Activated T-cell treated with anti-CD3 and anti-CD28 coated beads, Interleukin-2, amount 50 U/mL, for 48 hours (primary cell): ENCODE results near the gene FBXL7.

Experiments
- DNase-seq, 2 experiments: peaks; one replicate each; pipeline ENCODE4 v3.0.0-alpha.2; 2020

FBXL7 gene

DNA sequence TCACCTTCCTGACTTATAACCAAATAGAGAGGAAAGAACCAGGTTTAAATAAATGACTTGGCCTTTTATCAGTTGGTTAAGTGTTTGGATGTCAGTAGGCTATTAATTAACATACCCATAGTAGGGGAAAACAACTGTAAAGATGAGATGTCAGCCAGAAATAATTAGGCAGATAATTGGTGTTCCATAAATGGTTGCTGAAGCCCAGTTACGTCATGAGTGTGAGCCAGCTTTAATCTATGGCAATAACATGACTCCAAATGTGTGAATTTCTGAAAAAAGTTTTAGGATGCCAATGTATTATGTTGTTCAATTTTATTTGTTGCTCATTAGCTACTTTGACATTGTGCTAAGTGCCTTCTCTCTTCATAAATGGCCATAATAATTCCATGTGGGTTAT, 180.5 kb downstream of the FBXL7 start:
- DNase-seq, result no peak

DNA sequence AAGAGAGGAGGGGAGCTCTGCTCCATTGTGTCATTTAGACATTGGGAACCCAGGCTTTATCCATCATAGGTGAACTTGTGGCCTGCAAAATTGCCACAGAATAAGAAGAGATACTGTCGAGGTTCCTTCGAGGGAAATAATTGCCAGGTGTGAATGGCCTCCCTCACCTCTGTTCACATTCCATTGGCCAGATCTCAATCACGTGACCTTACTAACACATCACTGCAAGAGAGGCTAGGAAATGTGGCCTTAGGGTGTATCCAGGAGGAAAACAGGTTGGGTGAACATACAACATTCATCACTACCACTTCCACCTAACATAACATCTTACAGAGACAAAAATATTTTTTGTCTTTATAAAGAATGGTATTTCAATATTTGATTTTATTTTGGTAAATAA, 182.1 kb downstream of the FBXL7 start:
- DNase-seq, result no peak

DNA sequence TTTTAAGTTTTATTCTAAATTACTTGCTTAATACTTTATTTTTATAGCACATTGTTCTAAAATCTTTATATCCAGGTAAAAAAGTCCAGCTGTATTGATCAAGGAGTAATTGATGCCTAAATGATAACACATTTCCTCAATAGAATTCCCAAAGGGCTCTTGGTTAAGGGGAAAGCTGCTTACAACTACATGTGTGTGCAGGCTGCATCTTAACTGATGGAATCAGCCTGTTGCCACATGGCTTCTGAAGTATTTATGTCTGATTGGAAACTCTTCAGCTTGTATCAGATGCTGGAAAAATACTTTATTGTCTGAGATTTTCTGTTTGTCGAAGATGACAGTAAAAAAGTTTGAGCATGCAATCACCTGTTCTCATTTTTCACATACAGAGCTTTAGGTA, 182.6 kb downstream of the FBXL7 start:
- no peak for DNase-seq

DNA sequence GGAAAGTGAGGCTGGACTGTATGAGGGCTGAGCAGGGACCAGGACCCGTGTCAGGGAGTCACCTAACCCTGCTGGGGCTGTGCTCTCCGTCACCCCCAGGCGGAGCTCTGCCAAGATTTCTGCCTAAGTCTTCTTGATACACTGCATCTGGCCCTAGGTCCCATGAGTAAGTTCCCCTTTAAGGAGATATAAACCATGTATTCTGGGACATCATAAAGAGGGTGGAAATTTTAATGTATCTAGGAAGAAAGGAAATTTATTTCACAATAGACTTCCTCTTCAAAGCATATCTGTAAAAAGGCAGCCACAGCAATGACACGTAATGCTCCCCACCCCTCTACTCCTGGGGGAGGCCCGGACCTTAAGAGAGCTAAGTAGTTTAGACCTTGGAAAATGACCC, 183.4 kb downstream of the FBXL7 start:
- DNase-seq, result no peak

DNA sequence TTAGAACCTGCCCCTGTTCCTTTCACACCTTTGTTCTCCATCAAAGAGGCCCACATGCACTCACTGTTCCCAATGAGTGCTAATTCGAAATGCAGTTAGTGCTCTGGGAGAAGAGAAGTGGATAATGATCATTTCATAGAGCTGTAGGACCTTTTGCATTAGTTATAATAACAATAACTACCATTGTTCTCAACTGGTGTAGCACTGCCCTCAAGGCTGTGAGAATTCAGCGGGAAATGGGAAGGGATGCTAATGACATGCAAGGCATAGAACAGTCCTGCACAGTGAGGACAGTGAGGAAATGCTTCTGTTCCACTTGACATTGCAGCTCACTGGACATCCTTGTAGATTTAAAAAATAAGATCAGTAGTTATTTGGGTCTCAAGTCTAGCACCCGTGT, 187.4 kb downstream of the FBXL7 start:
- no peak for DNase-seq

DNA sequence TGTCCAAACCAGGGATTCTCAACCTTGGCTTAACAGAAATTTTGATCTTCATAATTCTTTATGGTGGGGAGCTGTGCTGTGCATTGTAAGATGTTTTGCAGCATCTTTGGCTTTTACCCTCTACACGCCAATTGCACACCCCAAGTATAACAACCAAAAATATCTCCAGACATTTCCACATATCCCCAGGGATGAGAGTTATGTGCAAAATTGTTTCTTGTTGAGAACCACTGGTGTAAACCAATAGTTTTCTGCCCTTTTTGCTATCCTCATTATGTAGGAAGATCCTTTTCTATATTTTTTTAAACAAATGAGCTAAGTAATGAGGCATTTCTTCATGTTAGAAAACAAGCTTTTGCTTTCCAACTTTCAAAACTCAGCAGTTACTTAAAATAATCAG, 189.9 kb downstream of the FBXL7 start:
- DNase-seq, result no peak

DNA sequence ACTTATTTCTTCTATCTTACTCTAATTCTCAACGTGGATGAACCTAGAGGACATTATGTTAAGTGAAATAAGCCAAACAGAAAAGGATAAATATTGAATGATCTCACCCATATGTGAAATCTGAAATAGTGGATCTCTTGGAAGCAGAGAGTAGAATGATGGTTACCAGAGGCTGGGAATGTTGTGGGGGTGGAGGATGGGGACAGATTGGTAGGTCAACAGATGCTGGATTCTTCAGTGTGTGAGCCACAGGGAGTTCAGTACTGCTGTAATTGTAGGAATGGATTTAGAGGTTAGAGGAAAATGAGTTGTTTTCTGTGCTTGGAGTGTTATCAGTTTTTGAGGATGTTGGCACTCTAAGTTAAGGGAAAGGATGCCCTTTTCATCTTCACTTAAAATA, 190.6 kb downstream of the FBXL7 start:
- no peak for DNase-seq

DNA sequence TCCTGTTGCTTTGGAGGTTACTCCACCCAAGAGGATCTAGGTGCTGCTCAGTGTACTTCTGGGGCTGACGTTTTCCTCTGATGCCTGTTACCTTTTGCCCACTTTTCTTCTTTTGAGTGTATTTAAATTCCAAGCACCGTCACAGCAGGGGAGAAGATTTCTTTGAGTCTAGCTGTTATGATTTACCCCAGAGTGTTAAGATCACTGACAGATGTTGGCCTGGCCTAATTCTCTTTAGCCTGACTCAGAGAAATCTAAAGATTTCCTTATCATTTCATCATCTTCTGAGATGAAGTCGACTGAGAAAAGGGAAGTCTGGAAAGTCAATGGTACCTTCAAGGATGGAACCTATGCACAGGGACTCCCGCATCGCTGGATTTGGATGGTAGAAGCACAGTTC, 191.5 kb downstream of the FBXL7 start:
- no peak for DNase-seq

DNA sequence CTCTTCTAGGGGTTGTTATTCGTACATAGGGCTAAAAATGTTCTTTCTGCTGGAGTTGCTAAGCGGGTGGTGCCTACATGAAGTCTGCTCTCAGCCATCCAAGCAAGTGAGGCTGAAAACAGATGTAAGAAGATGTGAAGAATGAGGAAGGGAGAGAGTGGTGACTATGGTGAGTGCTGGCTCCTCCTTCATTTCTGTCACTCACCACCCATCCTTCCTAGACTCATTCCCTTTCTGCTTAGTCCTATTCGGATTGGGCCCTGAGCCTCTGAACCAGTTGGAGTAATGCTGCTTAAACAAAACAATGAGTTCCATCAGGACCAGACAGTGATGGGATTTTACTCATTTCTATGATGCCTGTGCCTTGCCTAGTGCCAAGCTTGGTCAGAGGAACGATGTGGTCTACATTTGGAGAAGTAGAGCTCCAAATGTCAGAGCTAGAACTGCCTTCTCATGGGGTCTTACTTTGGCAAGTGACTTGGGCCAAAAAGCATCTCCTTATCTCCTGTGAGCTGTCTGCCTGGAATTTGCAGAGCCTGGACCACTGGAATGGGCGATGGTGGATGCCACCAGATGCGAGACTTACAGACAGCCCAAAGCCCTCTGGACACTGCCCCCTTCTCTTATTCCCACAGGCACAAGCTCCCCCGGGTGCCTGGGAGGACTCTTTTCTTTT, 192.9 kb downstream of the FBXL7 start:
- no peak for DNase-seq

DNA sequence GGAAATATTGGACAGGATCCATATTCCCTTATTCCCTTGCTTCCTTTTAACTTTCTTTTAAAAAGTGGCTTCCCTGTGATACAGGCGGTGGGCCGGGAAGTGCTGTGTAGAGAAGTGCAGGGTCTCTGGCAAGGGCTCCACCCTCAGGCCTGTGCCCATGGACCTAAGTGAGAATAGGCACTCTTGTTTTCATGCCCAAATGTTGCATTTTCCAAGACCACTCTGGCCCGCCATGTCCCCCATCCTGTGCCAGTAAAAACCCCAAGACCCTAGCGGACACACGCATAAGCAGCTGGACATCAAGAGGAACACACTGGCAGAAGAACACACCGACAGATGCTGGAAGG, 193.4 kb downstream of the FBXL7 start:
- no peak for DNase-seq

DNA sequence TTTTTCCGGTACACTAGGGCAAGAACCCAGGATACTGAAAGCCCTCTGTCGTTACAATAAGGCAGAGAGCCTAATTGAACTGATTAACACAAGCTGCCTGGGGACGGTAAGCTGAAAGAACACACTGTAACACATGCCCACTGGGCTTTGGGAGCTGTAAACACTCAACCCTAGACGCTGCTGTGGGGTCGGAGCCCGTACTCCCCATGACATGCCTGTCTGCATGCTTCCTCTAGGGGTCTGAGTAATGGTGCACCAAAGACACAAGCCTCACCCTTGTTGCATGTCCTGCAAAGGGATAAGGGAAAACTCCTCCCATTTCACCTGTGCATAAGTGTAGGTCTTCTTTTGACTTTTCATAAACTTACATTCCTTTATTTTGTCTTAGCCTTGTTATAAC, 194.0 kb downstream of the FBXL7 start:
- DNase-seq, result no peak

DNA sequence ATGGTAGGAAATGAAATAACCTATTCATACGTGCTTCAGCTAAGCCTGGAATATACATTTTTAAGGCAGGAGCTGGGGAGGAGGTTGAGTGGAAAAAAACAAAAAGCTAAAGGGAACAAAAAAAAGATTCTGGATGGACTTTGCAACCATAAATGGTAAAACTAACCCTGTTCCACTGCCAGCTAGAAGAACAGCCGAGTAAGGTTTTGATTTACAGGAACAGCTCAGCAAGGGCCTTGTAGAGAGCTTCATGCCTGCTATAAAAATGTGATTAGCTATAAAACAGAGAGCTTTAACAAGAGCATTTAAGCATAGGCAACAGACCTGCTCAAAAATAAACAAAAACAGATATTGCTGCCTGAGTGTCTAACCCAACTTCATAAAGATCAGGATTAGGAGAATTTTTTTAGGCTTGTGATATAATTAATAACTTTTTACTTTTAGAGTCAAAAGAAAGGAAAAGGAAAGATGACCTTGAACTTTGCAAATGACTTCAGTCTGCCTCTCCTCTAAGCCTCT, 194.8 kb downstream of the FBXL7 start:
- no peak for DNase-seq

DNA sequence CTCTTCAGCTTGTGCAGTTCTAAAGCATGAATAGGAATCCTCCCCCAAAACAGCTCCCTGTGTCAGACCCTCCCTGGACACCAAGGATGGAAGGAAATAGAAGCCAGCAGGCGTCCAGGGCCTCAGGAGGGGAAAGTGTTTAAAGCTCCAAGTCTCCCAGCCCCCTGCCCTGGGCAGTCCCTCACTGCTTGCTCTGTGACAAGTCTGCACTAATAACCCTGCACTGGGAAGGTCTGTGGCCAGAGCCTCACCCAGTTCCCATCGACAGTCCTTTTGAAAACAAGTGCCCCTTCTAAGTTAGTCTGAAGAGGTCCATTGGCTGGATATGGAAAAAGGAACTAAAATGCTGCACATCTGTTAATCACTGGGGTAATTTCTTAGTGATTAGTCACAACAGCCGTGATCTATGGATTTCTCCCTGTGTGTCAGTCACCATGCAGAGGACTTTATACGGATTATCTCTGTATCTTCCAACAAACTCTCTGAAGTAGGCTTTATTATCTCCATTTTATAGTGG, 195.3 kb downstream of the FBXL7 start:
- DNase-seq, result no peak

DNA sequence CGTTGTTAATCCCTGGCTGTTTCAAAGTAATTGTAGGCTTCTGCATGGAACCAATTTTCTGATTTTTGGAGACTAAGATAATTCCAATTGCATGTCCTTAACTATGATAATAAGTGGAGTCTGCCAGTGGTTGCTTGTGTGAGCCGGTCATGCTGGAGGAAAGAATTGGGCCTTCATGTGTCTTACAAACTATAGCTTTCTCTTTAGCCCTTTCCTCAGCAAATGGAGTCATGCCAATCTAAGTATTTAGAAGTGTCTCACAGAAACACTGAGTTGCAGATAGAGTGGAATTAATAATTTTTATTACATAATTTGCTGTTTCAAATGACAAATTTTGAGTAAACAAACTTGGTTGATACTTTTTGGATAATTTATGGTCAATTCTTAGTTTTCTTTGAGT, 200.4 kb downstream of the FBXL7 start:
- DNase-seq, result no peak

DNA sequence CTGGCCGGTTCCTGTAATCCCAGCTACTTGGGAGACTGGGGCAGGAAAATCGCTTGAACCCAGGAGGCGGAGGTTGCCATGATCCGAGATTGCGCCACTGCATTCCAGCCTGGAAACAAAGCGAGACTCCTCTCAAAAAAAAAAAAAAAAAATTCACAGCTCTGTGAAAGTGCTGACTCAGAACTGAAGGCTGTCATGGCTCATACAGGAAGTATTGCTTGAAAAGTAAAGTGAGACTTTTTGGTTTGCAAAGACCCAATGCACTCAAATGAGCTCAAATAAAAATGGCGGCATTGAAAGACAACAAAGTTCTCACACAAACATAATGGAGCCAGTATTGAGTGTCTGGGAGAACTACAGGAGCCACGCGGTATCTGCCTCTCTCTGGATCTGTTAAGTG, 202.1 kb downstream of the FBXL7 start:
- no peak for DNase-seq

DNA sequence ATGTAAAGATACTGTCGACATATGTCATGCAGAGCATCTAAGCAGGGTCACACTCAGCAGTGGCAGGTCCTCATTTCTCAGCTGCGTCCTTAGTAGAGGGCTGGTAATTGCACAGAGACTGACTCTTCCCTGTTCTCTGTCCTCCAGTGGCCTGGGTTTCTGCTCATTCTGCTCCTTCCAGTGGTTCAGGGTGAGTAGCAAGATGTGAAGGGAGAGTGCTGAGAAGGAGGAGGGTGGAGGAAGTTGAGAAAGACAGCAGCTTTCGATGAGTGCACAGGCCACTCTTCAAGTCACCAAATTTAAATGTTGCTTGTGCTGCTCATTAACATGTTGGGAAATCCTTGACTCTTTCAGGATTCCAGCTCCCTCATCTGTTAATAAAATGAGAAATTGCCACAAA, 203.9 kb downstream of the FBXL7 start:
- DNase-seq, result no peak

DNA sequence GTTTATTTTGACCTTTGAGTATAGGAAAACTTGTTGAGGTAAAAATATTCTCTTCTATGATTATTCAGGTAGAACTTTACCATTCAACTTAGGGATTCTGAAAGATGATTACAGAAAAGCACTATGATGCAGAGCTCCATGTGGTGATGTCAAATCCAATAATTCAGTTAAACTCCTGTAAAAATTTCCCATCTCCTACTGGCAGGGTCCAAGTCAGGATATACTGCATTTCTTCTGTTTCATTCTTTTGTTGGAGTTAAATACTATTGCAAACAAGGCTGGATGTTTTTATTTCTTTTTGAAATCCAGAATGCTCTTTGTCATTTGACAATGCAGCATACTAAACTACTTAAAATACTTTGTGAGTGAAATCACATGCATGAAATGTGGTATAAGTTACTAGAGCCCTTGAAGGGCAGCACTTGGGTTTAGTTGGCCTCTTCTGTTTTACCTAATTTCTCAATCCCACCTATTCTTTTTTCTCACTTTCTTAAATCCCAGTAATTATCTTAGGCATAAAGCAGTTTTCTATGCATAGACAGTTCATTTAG, 204.5 kb downstream of the FBXL7 start:
- no peak for DNase-seq

DNA sequence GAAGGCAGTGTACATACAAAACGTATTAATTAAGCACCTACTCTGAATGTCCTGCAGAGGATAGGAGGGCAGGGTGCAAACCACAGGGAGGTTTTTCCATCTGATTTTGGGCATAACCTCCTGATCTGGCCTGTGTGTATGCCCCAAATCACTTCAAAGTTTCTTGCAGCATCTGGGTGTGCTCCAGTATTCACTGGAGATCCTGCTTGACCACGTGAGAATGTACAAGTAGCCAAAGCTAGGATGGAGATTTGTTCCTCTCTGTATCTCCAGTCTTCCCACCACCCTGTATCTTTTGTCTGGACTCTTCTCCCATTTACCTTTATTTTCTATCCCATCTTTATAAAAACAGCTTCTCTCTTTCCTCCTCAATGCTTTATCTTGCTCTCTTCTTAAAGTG, 207.7 kb downstream of the FBXL7 start:
- no peak for DNase-seq

DNA sequence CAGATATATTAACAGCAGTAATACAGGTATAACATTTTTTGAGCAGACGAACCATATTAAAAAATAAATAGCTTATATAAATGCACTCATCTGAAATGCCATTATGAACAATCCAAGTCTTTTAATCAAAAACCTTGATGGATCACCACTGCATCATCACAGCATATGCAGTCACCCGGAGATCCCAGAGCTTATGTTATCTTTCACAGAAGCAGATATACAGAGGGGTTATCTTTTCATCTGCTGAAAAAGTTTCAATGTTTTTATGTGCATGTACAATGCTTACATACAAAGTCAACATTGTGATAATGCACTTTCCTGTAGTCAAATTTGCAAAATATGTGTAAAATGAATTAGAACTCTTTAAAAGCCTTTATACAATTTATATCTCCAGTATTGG, 211.9 kb downstream of the FBXL7 start:
- no peak for DNase-seq

DNA sequence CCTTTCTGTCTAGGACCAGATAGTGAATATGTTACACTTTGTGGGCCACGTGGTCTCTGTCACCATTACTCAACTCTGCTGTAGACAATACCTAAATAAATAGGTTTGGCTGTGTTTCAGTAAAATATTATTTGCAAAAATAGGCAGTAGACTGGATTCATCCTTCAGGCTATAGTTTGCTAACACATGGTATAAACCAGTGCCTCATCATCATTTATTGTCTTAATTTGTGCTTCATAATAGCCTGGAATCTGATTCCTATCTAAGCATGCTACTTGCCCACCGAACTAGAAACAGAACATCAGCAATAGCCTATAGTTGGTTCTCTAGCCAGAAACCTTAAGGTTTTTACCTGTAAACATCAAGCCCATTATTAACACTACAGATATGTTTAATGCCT, 215.6 kb downstream of the FBXL7 start:
- DNase-seq, result no peak

DNA sequence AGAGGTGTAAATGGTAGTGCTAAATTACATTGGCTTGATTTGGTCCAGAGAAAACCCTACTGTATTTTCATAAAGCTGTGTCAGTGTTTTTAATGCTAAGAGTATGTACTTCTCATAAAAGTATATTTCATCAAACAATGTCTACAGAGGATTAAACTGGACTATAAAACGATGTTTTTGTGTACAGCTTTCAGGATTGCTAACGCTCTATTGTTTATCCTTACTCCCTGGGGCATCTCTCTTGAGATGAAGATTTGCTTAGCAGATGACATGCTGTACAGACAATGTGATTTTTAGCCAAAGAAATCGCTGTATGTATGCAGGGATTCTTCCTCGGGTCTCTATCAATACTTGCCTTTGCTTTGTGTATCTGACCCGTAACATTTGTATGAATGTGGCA, 216.0 kb downstream of the FBXL7 start:
- no peak for DNase-seq

DNA sequence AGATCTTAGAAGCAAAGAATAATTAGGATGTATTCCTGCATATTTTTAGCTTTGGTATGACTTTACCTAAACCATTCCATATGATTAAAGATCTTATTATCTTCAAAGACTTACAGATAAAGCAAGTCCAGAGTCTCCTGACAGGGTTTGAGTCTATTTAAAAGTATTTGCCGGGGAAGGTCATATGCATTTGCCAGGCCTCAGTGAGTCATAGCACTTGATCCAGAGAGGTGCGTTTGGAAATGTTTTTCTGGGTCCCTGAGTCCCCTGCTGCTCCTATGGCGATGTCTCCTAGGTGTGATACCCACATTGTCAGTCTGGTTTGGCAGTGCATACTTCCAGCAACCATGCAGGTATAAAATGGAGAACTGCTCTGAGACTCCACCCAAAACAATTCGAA, 217.0 kb downstream of the FBXL7 start:
- DNase-seq, result no peak

DNA sequence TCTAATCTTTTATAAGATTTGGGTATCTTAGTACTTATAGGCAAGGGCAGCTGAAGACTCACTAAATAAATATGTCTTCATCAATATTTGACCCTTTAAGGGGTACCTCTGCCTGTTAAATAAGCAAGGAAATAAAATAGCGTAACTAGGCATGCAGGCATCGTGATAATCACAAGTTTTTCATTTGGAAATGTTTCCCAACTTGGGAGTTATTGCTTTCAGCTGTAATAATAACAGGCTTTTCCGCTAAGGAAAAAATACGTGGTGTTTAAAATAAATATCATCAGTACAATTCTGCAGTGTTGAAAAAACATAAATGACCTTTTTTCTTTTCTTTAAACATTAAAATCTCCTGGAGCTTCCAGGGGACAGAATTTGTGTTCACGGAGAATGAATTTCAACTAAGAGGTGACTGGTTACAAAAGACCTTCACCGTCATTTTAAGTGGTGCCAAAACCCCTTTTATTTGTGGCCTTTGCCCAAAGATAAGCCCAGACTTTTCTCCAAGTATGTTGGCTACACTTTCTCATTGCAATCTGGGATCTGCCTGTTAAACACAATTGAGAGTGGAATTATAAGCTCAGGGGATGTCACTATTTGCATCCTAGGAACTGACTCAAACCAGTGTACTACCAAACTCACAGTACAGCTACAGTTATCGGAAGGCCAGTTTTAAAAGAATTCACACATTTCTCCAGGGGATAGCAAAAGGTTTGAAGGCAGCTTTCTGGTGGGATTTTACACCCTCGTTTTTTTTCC, 218.6 kb downstream of the FBXL7 start:
- DNase-seq, result no peak

DNA sequence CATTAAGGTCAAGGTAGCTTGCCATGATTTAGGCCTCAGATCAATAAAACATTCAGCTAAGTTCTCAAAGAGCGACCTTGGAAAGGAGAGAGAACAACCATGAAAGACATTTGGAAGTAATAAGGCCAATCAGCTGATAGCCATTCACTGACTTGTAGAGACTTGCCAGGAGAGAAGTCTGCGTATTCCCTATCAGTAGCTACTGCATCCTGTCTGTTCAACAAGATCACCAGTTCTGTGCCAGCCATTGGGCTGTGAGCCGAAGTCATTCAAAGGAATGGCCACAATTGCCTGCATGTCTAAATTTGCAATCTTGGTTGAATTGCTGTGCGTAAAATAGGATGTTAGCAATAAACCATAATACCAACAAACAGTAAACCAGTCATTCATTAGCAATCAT, 219.8 kb downstream of the FBXL7 start:
- DNase-seq, result no peak
